HG03139 (cell line): Measurements from ENCODE around the gene GHITM.
"Not testable (repeated sequence)": the region's sequence is repeated elsewhere in the genome, so short reads cannot be mapped to it uniquely, and the experiment has no call there.

ENCODE experiments used
- ATAC-seq: cut with Tn5 transposase; IDR thresholded peaks from one replicate; pipeline ENCODE4 v1.9.1; 2021; ENCODE audit not compliant: unreplicated experiment

The GHITM gene

DNA sequence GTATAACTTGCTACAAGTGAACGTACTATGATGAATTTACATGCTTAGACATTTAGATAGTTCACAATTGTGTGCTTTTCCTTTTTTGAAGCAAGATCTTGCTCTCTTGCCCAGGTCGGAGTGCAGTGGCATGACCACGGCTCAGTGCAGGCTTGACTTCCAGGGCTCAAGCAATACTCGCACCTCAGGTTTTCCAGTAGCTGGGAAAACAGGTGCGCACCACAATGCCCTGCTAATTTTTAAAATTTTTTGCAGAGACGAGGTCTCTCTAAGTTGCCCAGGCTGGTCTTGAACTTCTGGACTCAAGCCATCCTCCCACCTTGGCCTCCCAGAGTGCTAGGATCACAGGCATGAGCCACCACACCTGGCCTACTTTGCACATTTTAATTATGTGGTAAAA is 36.1 kb downstream of the GHITM start:
- no peak for ATAC-seq

DNA sequence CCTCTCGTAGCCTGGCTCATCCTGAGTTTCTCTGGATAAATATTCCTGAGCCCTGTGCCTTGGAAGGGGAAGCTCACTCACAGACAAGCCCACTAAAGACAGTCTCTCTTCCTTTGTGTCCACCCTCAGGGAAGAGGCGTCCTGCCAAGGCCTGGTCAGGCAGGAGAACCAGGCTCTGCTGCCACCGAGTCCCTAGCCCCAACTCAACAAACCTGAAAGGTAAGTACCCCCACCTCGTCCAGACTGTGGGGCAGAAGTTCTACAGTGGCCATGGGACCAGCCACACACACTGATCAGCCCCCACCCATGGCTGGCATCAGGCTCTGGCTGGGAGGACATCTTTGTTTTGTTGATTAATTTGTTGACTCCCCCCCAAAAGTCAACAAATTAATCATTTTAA is 37.0 kb downstream of the GHITM start:
- no peak for ATAC-seq

DNA sequence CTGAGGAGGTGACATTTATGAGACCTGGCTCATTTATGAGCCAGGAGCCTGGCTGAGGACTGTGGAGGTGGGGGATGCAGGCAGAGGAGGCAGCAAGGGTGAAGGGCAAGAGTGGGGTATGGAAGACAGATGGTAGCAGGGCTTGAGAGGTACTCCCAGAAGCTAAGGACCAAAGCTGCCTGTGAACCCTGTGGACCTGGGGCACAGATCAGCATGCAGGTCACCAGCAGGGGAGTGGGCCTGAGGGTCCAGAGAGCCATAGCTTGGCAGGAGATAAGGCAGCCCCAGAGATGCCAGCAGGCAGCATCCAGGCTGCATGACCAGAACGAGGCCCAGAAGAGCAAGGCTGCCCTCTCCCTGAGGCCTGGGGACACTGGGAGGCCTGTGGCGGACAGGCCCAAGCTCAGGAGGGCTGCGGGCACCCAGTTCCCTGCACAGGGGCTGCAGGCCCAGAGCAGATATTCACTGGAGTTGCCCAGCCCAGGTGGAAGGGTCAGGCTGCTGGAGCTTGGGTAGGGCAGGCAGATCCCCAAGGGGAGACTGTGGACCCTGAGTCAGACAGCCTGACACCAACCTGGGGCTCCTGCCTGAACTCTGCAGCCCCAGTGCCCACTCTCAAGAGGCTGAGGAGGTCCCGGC is 37.6 kb downstream of the GHITM start:
- no peak for ATAC-seq

- ATAC-seq: peak; percentile 49
Measured at GRCh38 chr10:84177541-84178141, 38.3 kb downstream of the GHITM start.

- ATAC-seq: no peak
Measured at GRCh38 chr10:84178160-84178609, 38.9 kb downstream of the GHITM start.

DNA sequence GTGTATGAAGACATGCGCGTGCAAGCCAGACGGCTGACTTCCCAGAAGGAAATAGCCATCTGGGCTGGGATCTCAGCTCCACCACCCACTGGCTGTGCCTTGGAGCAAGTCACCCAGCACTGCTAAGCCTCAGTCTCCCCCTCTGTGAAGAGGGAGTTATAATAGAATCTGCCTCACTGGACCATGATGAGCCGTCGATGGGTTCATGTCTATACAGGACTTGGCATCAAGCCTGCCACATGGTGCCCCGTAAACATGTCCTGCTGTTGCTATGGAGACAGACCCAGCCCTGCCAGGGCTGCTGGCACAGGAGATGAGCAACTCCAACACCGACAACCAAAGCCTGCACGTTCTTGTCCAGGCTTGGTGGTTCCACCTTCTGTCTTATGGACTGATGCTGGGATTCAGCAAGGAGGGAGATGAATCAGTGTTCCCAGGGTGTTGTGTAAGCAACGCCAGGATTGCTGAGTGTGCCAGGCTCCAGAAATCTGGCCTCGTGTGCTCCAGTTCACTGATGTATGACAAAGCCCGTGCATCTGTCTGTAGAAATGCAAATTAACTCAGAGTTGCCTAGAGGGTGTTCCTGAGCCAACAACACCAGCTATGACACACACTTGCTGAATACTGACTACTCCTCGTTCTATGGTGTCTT is 39.9 kb downstream of the GHITM start:
- ATAC-seq: peak; percentile 84

DNA sequence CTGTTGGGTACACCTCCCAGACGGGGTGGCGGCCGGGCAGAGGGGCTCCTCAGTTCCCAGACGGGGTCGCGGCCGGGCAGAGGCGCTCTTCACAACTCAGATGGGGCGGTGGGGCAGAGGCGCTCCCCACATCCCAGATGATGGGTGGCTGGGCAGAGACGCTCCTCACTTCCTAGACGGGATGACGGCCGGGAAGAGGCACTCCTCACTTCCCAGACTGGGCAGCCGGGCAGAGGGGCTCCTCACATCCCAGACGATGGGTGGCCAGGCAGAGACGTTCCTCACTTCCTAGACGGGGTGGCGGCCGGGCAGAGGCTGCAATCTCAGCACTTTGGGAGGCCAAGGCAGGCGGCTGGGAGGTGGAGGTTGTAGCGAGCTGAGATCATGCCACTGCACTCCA is 41.1 kb downstream of the GHITM start:
- ATAC-seq: not testable (repeated sequence)

- ATAC-seq: no peak
Measured at GRCh38 chr10:84181631-84182030, 42.3 kb downstream of the GHITM start.

GRCh38 chr10:84184517-84184916 is 45.2 kb downstream of the GHITM start:
- ATAC-seq: no peak

DNA sequence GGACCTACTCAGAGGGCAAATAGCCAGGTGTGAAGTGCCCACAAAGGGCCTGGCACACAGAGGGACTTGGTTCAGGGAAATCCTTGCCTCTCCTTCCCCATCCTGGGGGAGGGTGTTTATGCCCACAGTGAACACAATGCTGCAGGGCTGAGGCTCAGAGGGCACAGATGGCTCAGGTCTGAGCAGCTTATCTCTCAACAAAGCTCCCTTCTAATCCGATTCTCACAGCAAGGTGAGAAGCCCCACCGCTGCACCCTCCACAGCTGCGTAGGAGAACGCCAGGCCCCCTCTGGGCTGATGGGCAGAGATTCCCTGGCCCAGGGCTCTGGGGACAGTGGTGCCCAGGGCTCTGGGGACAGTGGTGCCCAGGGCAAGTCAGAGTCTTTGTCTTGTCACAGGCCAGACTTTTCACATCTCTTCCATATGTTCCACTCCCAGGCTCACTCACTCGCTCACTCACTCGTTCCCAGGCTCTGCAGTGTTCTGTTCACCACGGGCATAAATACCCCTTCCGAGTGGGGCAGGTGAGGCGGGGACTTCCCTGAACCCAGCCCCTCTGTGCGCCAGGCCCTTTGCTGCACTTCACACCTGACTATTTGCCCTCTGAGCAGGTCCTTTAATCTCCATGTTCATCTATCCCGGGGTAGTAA is 46.3 kb downstream of the GHITM start:
- no peak for ATAC-seq

DNA sequence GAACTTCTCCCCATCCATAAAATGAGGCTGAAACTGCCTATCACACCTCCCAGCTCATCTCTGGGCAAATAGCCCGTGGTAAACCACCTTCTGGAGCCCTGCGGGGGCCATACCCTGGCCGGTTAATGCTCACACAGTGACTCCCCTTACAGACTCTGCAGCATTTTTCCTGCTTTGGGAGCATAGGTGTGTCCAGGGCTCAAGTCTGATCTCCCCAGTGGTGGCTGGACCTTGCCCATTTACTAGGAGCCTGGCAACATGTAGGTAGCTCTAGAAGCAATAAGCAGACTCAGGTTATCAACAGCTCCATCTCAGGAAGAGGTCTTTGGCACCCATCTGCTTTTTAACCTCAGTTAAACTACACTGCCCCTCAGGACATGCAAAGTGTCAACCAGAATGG is 49.5 kb downstream of the GHITM start:
- no peak for ATAC-seq

- ATAC-seq: no peak
Measured at GRCh38 chr10:84190621-84191020, 51.3 kb downstream of the GHITM start.

GRCh38 chr10:84191106-84191505 is 51.8 kb downstream of the GHITM start:
- no peak for ATAC-seq

DNA sequence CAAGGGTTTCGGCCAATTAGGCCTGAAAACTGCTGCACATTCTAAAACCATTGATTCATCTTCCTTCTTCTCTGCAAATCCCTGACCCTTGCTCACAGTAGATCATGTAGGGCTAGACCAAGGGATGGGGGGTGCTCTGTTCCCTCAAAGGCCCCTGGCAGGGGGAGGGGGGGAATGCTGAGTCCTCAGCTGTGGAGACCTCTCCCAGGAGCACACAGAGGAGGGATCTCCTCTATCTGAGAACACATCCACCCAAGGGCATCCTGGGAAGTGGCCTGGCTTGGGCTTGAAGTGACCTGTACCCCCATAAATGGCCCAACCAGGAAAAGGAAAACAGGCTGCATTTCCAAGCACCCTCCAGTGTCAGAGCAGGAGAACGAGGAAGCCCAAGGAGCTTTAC is 54.0 kb downstream of the GHITM start:
- no peak for ATAC-seq

DNA sequence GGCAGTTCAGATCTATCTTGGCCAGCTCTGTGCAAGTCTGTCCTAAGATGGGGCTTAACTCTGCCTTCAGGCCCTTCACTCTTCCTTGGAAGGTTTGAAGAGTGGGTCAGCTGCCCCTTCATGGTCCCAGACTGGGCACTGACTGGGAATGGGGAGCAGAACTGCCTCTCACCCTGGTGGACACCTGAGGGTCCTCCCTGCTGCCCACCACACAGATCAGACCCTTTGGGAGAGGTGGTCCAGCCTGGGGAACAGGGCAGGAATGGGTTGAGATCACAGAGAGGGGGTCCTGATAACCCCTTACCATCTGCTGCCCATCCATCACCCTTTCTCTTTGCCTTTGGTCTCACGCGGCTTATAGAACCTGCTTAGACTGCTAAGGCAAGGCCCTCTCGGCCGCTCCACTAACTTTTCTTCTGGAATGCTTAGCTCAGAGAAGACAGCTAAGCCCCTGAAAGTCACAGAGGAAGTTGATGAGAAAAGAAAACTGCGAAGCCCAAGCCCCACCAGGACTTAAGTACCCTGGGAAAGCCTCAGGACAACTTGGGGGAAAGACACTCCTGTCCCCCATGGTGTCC is 54.6 kb downstream of the GHITM start:
- peak; percentile 2 for ATAC-seq

DNA sequence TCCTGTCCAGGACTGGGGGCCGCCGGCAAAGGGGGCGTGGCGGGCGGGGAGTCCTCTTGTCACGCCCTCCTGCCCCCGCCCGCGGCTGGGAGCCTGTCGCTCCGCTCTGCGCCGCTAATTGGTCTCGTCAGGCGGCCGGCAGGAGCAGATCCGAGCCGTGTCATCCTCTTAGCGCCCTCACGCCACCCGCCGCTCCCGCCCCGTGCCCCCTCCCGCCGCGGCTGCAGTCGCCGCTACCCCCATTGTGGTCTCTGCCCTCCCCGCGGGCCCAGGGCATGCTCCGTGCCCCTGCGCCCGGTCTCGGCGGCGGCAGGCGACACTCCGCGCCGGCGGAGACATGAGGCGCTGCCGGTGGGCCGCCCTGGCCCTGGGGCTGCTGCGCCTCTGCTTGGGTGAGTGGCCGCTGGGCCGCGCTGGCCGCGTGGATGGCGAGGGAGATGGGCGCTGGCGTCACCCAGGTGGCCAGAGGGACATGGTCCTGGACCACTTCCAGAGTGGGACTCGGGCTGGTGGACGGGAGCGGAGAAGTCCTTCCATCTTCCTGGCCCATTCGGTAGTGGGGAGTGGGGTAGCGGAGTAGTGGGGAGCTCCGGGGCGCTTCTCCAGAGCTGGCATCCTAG is 55.2 kb downstream of the GHITM start, which contains the start of gene CDHR1:
CDHR1 (plus strand) TSS at position 114 of the 620 bp plus-strand sequence; CDS start at position 338, 224 bp downstream.
- peak; percentile 60 for ATAC-seq

DNA sequence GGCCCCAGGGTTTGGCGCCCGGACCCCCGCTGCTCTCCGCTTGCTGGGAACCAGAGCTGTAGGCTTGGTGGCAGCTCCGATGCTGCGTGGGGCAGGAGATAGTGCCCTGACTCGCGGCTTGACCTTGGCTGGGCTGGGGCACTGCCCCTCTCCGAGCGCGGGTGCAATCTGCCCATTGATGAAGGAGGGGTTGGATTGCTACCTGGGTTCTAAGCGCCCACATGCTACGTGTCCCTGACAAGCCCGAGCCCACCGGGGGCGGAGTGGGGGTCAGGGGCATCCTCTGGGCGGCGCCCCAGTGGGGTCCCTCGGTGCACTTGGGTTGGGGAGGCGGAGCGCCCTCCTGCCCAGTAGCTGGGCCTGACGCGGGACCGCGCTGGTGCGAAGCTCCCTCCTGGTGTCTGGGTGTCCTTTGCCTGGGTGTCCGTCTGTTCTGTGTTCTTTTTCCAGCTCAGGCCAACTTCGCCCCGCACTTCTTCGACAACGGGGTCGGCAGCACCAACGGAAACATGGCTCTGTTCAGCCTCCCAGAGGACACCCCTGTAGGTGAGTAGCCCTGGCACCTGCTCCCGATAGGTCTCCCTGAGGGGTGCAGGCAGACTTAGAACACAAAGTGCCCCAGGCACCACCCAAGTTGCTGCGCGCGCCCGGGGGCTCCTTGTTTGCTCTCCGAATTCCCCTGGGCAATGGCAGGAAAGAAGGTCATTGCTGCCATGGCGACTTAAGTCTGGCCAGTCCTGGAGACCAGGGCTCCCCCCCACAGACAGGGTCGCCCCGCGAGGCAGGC is 55.9 kb downstream of the GHITM start:
- ATAC-seq: no peak

- no peak for ATAC-seq
Measured at GRCh38 chr10:84196083-84196482, 56.8 kb downstream of the GHITM start.

- ATAC-seq: no peak
Measured at GRCh38 chr10:84196941-84197340, 57.6 kb downstream of the GHITM start.

DNA sequence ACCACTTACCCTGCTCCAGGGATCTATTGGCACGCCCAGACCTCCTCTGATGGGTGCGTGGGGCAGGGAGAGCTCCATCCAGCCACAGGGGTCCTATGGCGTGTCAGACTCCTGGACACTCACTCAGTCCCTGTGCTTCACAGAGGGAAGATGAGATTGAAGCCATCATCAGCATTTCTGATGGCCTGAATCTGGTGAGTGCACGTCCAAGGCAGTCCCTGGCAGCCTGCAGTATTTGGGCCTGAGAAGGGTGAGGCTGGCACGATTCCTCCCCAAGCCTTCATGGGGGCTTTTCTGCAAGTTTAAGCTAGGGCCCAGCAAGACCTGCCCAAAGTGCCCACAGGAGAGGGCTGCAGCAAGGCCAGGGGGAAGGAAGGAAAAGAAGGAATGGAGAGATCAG is 58.3 kb downstream of the GHITM start:
- ATAC-seq: no peak
